ENCODE measurements around the gene SUSD6.
A peak's percentile ranks its signal among the peaks of the same experiment; 100 is the strongest.

The SUSD6 gene

DNA sequence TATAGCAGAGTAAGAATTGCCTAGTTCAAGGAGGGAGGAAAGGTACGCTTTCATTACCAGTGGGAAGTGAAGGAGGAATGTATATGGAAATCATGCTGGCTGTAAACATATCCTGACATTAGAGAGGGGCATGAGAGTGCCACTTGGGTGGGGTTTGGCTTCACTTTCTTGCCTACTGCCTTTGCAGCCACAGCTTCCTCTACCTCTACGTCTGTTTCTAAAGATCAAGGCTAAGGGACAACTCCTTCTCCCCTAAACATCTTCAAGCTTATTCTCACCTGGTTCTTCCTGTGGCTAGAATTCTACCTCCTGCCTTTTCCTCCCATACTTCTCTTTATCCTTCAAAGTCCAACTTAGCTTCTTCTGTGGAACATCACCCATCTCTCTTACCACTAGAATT lies 58.0 kb downstream of the SUSD6 start:
- peaks cover 0 to 5% of the 10 kb centered on the region in 2 donors for H3K36me3 ChIP-seq (replicated peaks in 1 of 2; ENCODE audit: control insufficient read depth in 2 of 2, insufficient read depth in 2 of 2, low read length in 2 of 2)
- no peak overlapping the region for H4K8ac ChIP-seq (ENCODE audit: low read depth, low read length)
- no peak overlapping the region for H3K27ac ChIP-seq (replicated peaks; ENCODE audit: low read length)
- H3K4me2 ChIP-seq (ENCODE audit: insufficient read depth, low read length, poor library complexity, severe bottlenecking) = no peak overlapping the region
- H3K9me3 ChIP-seq (replicated peaks in 1 of 2; ENCODE audit: control insufficient read depth in 2 of 2, insufficient read depth in 1 of 2, low read depth in 1 of 2, low read length in 2 of 2) = no peaks in the 10 kb centered on the region
- DNase-seq (ENCODE audit: low spot score) = no peak
- peaks cover 0 to 8% of the 10 kb centered on the region in 2 donors for H3K4me1 ChIP-seq (ENCODE audit: control insufficient read depth in 2 of 2, insufficient read depth in 1 of 2, low read depth in 1 of 2, low read length in 2 of 2)
- H2BK12ac ChIP-seq (ENCODE audit: low read length) = no peak overlapping the region
- no peak overlapping the region for H2BK120ac ChIP-seq (ENCODE audit: low read depth, low read length)
- H3K79me1 ChIP-seq (ENCODE audit: low read depth, low read length) = no peaks in the 10 kb centered on the region
- H4K91ac ChIP-seq (ENCODE audit: low read depth, low read length, poor library complexity) = no peak overlapping the region
- no peak overlapping the region for H3K18ac ChIP-seq (ENCODE audit: low read length)
- H2BK5ac ChIP-seq (ENCODE audit: low read length) = no peak overlapping the region
- peaks cover 0 to 3% (median 0%) of the 10 kb centered on the region in 3 experiments for H3K27me3 ChIP-seq (ENCODE audit: control insufficient read depth in 3 of 3, insufficient read depth in 3 of 3, low read depth in 1 of 3, low read length in 3 of 3)
- no peak overlapping the region for H3K9ac ChIP-seq (ENCODE audit: low read depth, low read length, poor library complexity)
- no peak overlapping the region for H2AK5ac ChIP-seq (ENCODE audit: low read depth, low read length)
- H3K23ac ChIP-seq (ENCODE audit: low read depth, low read length, poor library complexity) = no peak overlapping the region
- H3K4me3 ChIP-seq (ENCODE audit: low read length in 2 of 2) = no peak overlapping the region
- no peak overlapping the region for H2BK15ac ChIP-seq (ENCODE audit: low read length)
- no peak overlapping the region for H3K14ac ChIP-seq (ENCODE audit: low read length)
- H2AFZ ChIP-seq (ENCODE audit: low read length) = no peak overlapping the region
- H3K4ac ChIP-seq (ENCODE audit: low read length) = no peak overlapping the region
- no CpG with 5 or more reads among the region's 2 CpGs for WGBS, 2 donors (ENCODE audit: extremely low coverage in 2 of 2, insufficient read length in 2 of 2, insufficient replicate concordance in 1 of 2)

DNA sequence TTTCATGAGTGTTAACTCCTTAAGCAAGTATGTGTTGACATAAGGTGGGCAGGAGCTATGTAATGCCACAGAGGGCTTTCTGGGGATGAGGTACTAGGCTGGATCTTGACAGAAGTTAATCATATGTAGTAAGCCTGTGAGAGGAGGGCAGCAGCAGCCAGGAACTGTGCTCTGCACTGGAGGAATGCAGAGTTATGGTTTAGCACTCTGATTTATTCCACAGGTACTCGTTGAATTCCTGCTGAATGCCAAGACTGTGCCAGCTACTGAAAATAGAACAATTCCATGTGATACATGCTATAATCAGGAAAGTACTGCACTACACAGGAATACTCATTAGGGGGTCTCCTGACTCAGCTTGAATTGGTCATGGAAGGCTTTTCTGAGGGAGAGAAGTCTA lies 58.7 kb downstream of the SUSD6 start:
- Histone ChIP-seq H2BK5ac (ENCODE audit: low read length) (no peak overlapping the region), H3K36me3 (replicated peaks in 1 of 2; ENCODE audit: control insufficient read depth in 2 of 2, insufficient read depth in 2 of 2, low read length in 2 of 2) (peaks cover 0 to 5% of the 10 kb centered on the region in 2 donors), H4K8ac (ENCODE audit: low read depth, low read length) (no peak overlapping the region), H3K27me3 (ENCODE audit: control insufficient read depth in 3 of 3, insufficient read depth in 3 of 3, low read depth in 1 of 3, low read length in 3 of 3) (peaks cover 0 to 3% (median 0%) of the 10 kb centered on the region in 3 experiments), H3K23ac (ENCODE audit: low read depth, low read length, poor library complexity) (no peak overlapping the region), H3K4me2 (ENCODE audit: insufficient read depth, low read length, poor library complexity, severe bottlenecking) (no peak overlapping the region), H3K4me1 (ENCODE audit: control insufficient read depth in 2 of 2, insufficient read depth in 1 of 2, low read depth in 1 of 2, low read length in 2 of 2) (peaks cover 0 to 10% of the 10 kb centered on the region in 2 donors), H4K91ac (ENCODE audit: low read depth, low read length, poor library complexity) (no peak overlapping the region), H3K4ac (ENCODE audit: low read length) (no peak overlapping the region), H3K14ac (ENCODE audit: low read length) (no peak overlapping the region), H3K18ac (ENCODE audit: low read length) (no peak overlapping the region), H3K9me3 (replicated peaks in 1 of 2; ENCODE audit: control insufficient read depth in 2 of 2, insufficient read depth in 1 of 2, low read depth in 1 of 2, low read length in 2 of 2) (no peaks in the 10 kb centered on the region), H3K9ac (ENCODE audit: low read depth, low read length, poor library complexity) (no peak overlapping the region), H2BK15ac (ENCODE audit: low read length) (no peak overlapping the region), H2BK12ac (ENCODE audit: low read length) (no peak overlapping the region), H2AFZ (ENCODE audit: low read length) (no peak overlapping the region), H3K4me3 (ENCODE audit: low read length in 2 of 2) (no peak overlapping the region), H3K79me1 (ENCODE audit: low read depth, low read length) (no peaks in the 10 kb centered on the region), H2AK5ac (ENCODE audit: low read depth, low read length) (no peak overlapping the region), H3K27ac (replicated peaks; ENCODE audit: low read length) (no peak overlapping the region), H2BK120ac (ENCODE audit: low read depth, low read length) (no peak overlapping the region)
- DNase-seq (ENCODE audit: low spot score) = no peak
- no CpG with 5 or more reads among the region's 1 CpG for WGBS, 2 donors (ENCODE audit: extremely low coverage in 2 of 2, insufficient read length in 2 of 2, insufficient replicate concordance in 1 of 2)

DNA sequence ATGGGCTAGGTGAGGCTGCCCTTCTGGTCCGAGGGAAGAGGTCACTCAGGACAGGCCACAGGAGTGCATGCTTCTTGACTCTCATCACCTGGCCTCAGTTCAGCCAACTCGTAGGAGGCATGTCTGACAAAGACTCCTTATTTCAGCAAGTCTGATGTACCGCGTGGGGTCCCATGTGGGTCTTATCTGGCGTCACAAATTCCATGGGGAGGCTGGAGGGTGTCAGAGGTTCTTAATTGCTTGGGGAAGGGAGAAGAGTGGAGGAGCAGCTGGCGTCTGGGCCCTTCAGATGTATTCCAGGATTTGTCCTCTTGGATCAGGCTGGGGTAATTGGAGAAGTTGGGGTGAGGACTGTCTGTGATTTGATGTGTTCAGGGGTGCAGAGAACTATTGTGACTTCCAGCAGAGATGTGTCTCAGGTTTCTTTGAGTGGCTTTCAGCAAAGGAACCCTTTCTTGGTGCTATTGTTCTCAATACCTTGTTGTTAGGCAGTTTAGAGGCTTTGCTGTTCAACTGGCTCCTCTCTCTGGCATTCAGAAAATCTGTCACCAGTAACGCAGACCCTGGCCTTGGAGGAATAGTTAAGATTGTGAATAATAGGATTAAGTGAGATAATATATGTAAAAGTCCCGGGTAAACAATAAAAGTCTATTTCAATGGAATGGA lies 60.1 kb downstream of the SUSD6 start:
- peak overlapping the region; percentile 27 for H3K4me2 ChIP-seq (ENCODE audit: insufficient read depth, low read length, poor library complexity, severe bottlenecking)
- H2AFZ ChIP-seq (ENCODE audit: low read length) = no peak overlapping the region
- peaks cover 0 to 3% (median 0%) of the 10 kb centered on the region in 3 experiments for H3K27me3 ChIP-seq (ENCODE audit: control insufficient read depth in 3 of 3, insufficient read depth in 3 of 3, low read depth in 1 of 3, low read length in 3 of 3)
- no peak overlapping the region for H2BK5ac ChIP-seq (ENCODE audit: low read length)
- H4K8ac ChIP-seq (ENCODE audit: low read depth, low read length) = no peak overlapping the region
- DNase-seq (ENCODE audit: low spot score) = no peak
- H3K36me3 ChIP-seq (replicated peaks in 1 of 2; ENCODE audit: control insufficient read depth in 2 of 2, insufficient read depth in 2 of 2, low read length in 2 of 2) = peaks cover 0 to 5% of the 10 kb centered on the region in 2 donors
- peak overlapping the region; percentile 14 for H2AK5ac ChIP-seq (ENCODE audit: low read depth, low read length)
- H3K9ac ChIP-seq (ENCODE audit: low read depth, low read length, poor library complexity) = no peak overlapping the region
- no peaks in the 10 kb centered on the region for H3K9me3 ChIP-seq (replicated peaks in 1 of 2; ENCODE audit: control insufficient read depth in 2 of 2, insufficient read depth in 1 of 2, low read depth in 1 of 2, low read length in 2 of 2)
- H3K79me1 ChIP-seq (ENCODE audit: low read depth, low read length) = no peaks in the 10 kb centered on the region
- no peak overlapping the region for H3K4ac ChIP-seq (ENCODE audit: low read length)
- no peak overlapping the region for H3K4me3 ChIP-seq (ENCODE audit: low read length in 2 of 2)
- no peak overlapping the region for H4K91ac ChIP-seq (ENCODE audit: low read depth, low read length, poor library complexity)
- H2BK15ac ChIP-seq (ENCODE audit: low read length) = no peak overlapping the region
- no peak overlapping the region for H3K14ac ChIP-seq (ENCODE audit: low read length)
- WGBS, 2 donors (ENCODE audit: extremely low coverage in 2 of 2, insufficient read length in 2 of 2, insufficient replicate concordance in 1 of 2) = no CpG with 5 or more reads among the region's 8 CpGs
- peak overlapping the region; percentile 42 for H3K18ac ChIP-seq (ENCODE audit: low read length)
- H3K4me1 ChIP-seq (ENCODE audit: control insufficient read depth in 2 of 2, insufficient read depth in 1 of 2, low read depth in 1 of 2, low read length in 2 of 2) = peaks cover 0 to 10% of the 10 kb centered on the region in 2 donors
- H3K27ac ChIP-seq (replicated peaks; ENCODE audit: low read length) = peak overlapping the region; percentile 18
- H2BK12ac ChIP-seq (ENCODE audit: low read length) = no peak overlapping the region
- H2BK120ac ChIP-seq (ENCODE audit: low read depth, low read length) = no peak overlapping the region
- no peak overlapping the region for H3K23ac ChIP-seq (ENCODE audit: low read depth, low read length, poor library complexity)

DNA sequence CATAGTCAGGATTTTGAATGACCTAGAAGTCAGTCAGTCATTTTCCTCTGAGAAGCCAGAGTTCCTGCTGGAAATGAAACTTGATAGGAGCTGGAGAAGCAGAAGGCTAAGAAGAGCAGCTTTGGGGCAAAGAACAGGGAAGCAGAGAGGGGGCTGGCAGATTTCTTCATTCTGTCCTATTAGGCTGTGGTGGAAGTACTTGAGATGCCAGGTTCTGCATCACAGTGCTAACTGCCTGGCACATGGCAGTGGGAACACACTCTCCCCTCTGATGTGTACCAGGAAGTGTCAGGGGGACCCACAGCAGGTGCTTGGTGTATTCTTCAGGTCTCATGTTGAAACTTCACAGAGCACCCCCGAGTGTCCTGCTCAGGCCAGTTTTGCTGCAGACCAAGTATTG lies 61.0 kb downstream of the SUSD6 start:
- DNase-seq (ENCODE audit: low spot score) = no peak
- H2BK5ac ChIP-seq (ENCODE audit: low read length) = no peak overlapping the region

More for the DNA sequence above, 61.0 kb downstream of the SUSD6 start:
- Histone ChIP-seq H2BK15ac (ENCODE audit: low read length) (no peak overlapping the region), H2AFZ (ENCODE audit: low read length) (no peak overlapping the region), H3K4ac (ENCODE audit: low read length) (no peak overlapping the region), H3K27me3 (ENCODE audit: control insufficient read depth in 3 of 3, insufficient read depth in 3 of 3, low read depth in 1 of 3, low read length in 3 of 3) (peaks cover 0 to 3% (median 0%) of the 10 kb centered on the region in 3 experiments), H3K23ac (ENCODE audit: low read depth, low read length, poor library complexity) (no peak overlapping the region), H3K18ac (ENCODE audit: low read length) (no peak overlapping the region), H3K4me2 (ENCODE audit: insufficient read depth, low read length, poor library complexity, severe bottlenecking) (no peak overlapping the region), H3K9ac (ENCODE audit: low read depth, low read length, poor library complexity) (no peak overlapping the region), H4K8ac (ENCODE audit: low read depth, low read length) (no peak overlapping the region), H2BK120ac (ENCODE audit: low read depth, low read length) (no peak overlapping the region), H3K27ac (replicated peaks; ENCODE audit: low read length) (no peak overlapping the region), H3K36me3 (replicated peaks in 1 of 2; ENCODE audit: control insufficient read depth in 2 of 2, insufficient read depth in 2 of 2, low read length in 2 of 2) (peaks cover 0 to 5% of the 10 kb centered on the region in 2 donors), H2AK5ac (ENCODE audit: low read depth, low read length) (no peak overlapping the region), H3K4me3 (ENCODE audit: low read length in 2 of 2) (no peak overlapping the region), H4K91ac (ENCODE audit: low read depth, low read length, poor library complexity) (no peak overlapping the region), H3K9me3 (replicated peaks in 1 of 2; ENCODE audit: control insufficient read depth in 2 of 2, insufficient read depth in 1 of 2, low read depth in 1 of 2, low read length in 2 of 2) (no peaks in the 10 kb centered on the region), H3K14ac (ENCODE audit: low read length) (no peak overlapping the region), H3K4me1 (ENCODE audit: control insufficient read depth in 2 of 2, insufficient read depth in 1 of 2, low read depth in 1 of 2, low read length in 2 of 2) (peaks cover 0 to 8% of the 10 kb centered on the region in 2 donors), H3K79me1 (ENCODE audit: low read depth, low read length) (no peaks in the 10 kb centered on the region), H2BK12ac (ENCODE audit: low read length) (no peak overlapping the region)
- WGBS, 2 donors (ENCODE audit: extremely low coverage in 2 of 2, insufficient read length in 2 of 2, insufficient replicate concordance in 1 of 2) = no CpG with 5 or more reads among the region's 1 CpG
